SU-DHL-6 (cell line): ENCODE measurements around the gene B3GNT3.

Source experiments
- H2AFZ ChIP-seq: fragments of 200-600 bp; sonication (generic); 2 replicates; pipeline ENCODE4 v1.6.1; 2014; ENCODE audit warnings: low read depth, mild to moderate bottlenecking, moderate library complexity, mixed read lengths, antibody characterized with exemption, low read length; ENCODE audit not compliant: severe bottlenecking
- H3F3A ChIP-seq: fragments of 200-600 bp; shearing (Covaris generic); 2 replicates; pipeline ENCODE4 v1.6.0; 2016; ENCODE audit warnings: antibody characterized with exemption, mild to moderate bottlenecking; ENCODE audit not compliant: insufficient read depth
- H3K27ac ChIP-seq: fragments of 200-600 bp; sonication (generic); 2 replicates; pipeline ENCODE4 v1.5.1; 2016; ENCODE audit warnings: low read depth, mild to moderate bottlenecking, low read length, moderate library complexity, mixed read lengths
- H3K27me3 ChIP-seq: fragments of 200-600 bp; sonication (generic), shearing (Covaris generic); 2 replicates; pipeline ENCODE4 v1.6.0; 2014; ENCODE audit warnings: mild to moderate bottlenecking, low read length
- H3K36me3 ChIP-seq: fragments of 200-600 bp; sonication (generic); 2 replicates; pipeline ENCODE4 v1.6.1; 2014; ENCODE audit warnings: mild to moderate bottlenecking, low read length, mixed read lengths
- H3K4me2 ChIP-seq: fragments of 300-600, 200-600 bp; shearing (Covaris generic), sonication (generic); 2 replicates; pipeline ENCODE4 v1.6.0; 2014; ENCODE audit warnings: low read length, low read depth, mild to moderate bottlenecking; ENCODE audit not compliant: poor library complexity, severe bottlenecking
- H3K4me3 ChIP-seq: fragments of 200-600 bp; sonication (generic); 2 replicates; pipeline ENCODE4 v1.5.1; 2014; ENCODE audit warnings: antibody characterized with exemption, low read length, mild to moderate bottlenecking, mixed read lengths; ENCODE audit not compliant: insufficient read depth, poor library complexity, severe bottlenecking
- H3K79me2 ChIP-seq: fragments of 200-600 bp; sonication (generic); 2 replicates; pipeline ENCODE4 v1.6.1; 2014; ENCODE audit warnings: mild to moderate bottlenecking, low read length, moderate library complexity; ENCODE audit not compliant: insufficient read depth
- H3K9ac ChIP-seq: fragments of 200-600 bp; sonication (generic); 2 replicates; pipeline ENCODE4 v1.7.0; 2014; ENCODE audit warnings: mild to moderate bottlenecking, low read length
- H3K9me2 ChIP-seq: fragments of 200-600 bp; sonication (generic); replicated peaks from 2 replicates; pipeline ENCODE4 v1.6.1; 2014; ENCODE audit warnings: low read length; ENCODE audit not compliant: insufficient read depth
- H3K9me3 ChIP-seq: fragments of 200-600 bp; sonication (generic); 2 replicates; pipeline ENCODE4 v1.6.1; 2014; ENCODE audit warnings: low read length, mixed read lengths; ENCODE audit not compliant: insufficient read depth
- H4K20me1 ChIP-seq: fragments of 200-600 bp; sonication (generic); 2 replicates; pipeline ENCODE4 v1.6.1; 2014; ENCODE audit warnings: low read depth, mild to moderate bottlenecking, antibody characterized with exemption, low read length, moderate library complexity, mixed read lengths
- CTCF ChIP-seq: fragments of 200-600 bp; sonication (generic); IDR thresholded peaks from one replicate; pipeline ENCODE4 v1.5.1; 2017; ENCODE audit warnings: antibody characterized with exemption, mild to moderate bottlenecking, low read length, moderate library complexity; ENCODE audit not compliant: insufficient read depth, poor library complexity, severe bottlenecking
- EZH2phosphoT487 ChIP-seq: fragments of 200-600 bp; sonication (generic), shearing (Covaris generic); conservative IDR thresholded peaks from 2 replicates; pipeline ENCODE4 v1.6.1; 2018; ENCODE audit warnings: mild to moderate bottlenecking, antibody characterized with exemption, low read length, moderate library complexity, mixed read lengths

The B3GNT3 gene

GRCh38 chr19:17784201-17785008 lies 10.5 kb upstream of the B3GNT3 start:
- Histone ChIP-seq H3F3A (0 out of 2 replicates have a peak, but pooled peaks cover 3% of the 10 kb centered on the region), H3K4me3 (no peak overlapping the region), H3K27ac (no peak overlapping the region), H2AFZ (no peak overlapping the region), H4K20me1 (no peaks in the 10 kb centered on the region), H3K9me2 (no peaks in the 10 kb centered on the region), H3K4me2 (no peak overlapping the region), H3K9me3 (no peaks in the 10 kb centered on the region), H3K9ac (no peak overlapping the region), H3K36me3 (peaks cover 3% of the 10 kb centered on the region; the same call in 1 of the 2 replicates), H3K79me2 (no peaks in the 10 kb centered on the region), H3K27me3 (no peaks in the 10 kb centered on the region)
- TF ChIP-seq CTCF = peak; percentile 85
- no peak for TF ChIP-seq EZH2phosphoT487

GRCh38 chr19:17787274-17787913 lies 7.5 kb upstream of the B3GNT3 start:
- no peak overlapping the region for H2AFZ ChIP-seq
- TF ChIP-seq EZH2phosphoT487 = no peak
- no peak for TF ChIP-seq CTCF
- no peaks in the 10 kb centered on the region for H3K27me3 ChIP-seq
- H3K79me2 ChIP-seq = no peaks in the 10 kb centered on the region
- no peak overlapping the region for H3K4me3 ChIP-seq
- H3K27ac ChIP-seq = no peak overlapping the region
- H3K9me3 ChIP-seq = no peaks in the 10 kb centered on the region
- no peak overlapping the region for H3K4me2 ChIP-seq
- H3F3A ChIP-seq = 0 out of 2 replicates have a peak, but pooled peaks cover 1% of the 10 kb centered on the region
- H4K20me1 ChIP-seq = no peaks in the 10 kb centered on the region
- peaks cover 3% of the 10 kb centered on the region; the same call in 1 of the 2 replicates for H3K36me3 ChIP-seq
- no peaks in the 10 kb centered on the region for H3K9me2 ChIP-seq
- H3K9ac ChIP-seq = no peak overlapping the region

GRCh38 chr19:17788632-17789031 lies 6.3 kb upstream of the B3GNT3 start:
- Histone ChIP-seq H3K9me2 (no peaks in the 10 kb centered on the region), H3K4me2 (no peak overlapping the region), H3F3A (no peaks in the 10 kb centered on the region), H3K9me3 (no peaks in the 10 kb centered on the region), H3K36me3 (peaks cover 3% of the 10 kb centered on the region; the same call in 1 of the 2 replicates), H3K9ac (no peak overlapping the region), H4K20me1 (no peaks in the 10 kb centered on the region), H3K27me3 (no peaks in the 10 kb centered on the region), H3K4me3 (no peak overlapping the region), H3K79me2 (no peaks in the 10 kb centered on the region), H3K27ac (no peak overlapping the region), H2AFZ (no peak overlapping the region)
- TF ChIP-seq CTCF = no peak
- TF ChIP-seq EZH2phosphoT487 = no peak
